HTR-8/SVneo (cell line): ENCODE data around the gene RBMY1D.
"Not testable (repeated sequence)": the region's sequence is repeated elsewhere in the genome, so short reads cannot be mapped to it uniquely, and the experiment has no call there.

ENCODE experiments used
- DNase-seq: peaks from one replicate; pipeline ENCODE4 v3.0.0; 2011; ENCODE audit warnings: low spot score, mixed read lengths; ENCODE audit not compliant: insufficient read length
- FAIRE-seq: peaks from 2 replicates; lab custom pipeline; 2011; peaks lifted over from hg19 to GRCh38; lab: Jason Lieb, UNC

RBMY1D gene

GRCh38 chrY:21894426-21894825 lies at the start of gene RBMY1D:
Gene RBMY1D (minus strand): TSS chrY:21894526. CDS start chrY:21892513, 2,013 bp downstream.
- not testable (repeated sequence) for DNase-seq, FAIRE-seq

- not testable (repeated sequence) for FAIRE-seq, DNase-seq
Measured at GRCh38 chrY:21917932-21918331, 23.6 kb upstream of the RBMY1D start, which contains the start of gene RBMY1E. Gene RBMY1E (minus strand): TSS chrY:21918032. CDS start chrY:21916054, 1,978 bp downstream.

- DNase-seq, FAIRE-seq: not testable (repeated sequence)
Measured at GRCh38 chrY:21869407-21870076, 24.8 kb downstream of the RBMY1D start.

GRCh38 chrY:21845481-21845880 lies 48.8 kb downstream of the RBMY1D start:
- no peak for FAIRE-seq

GRCh38 chrY:21842090-21842489 lies 52.2 kb downstream of the RBMY1D start:
- no peak for DNase-seq
- FAIRE-seq, result no peak

More at GRCh38 chrY:21845481-21845880, 48.8 kb downstream of the RBMY1D start:
- DNase-seq, result no peak

- no peak for FAIRE-seq
- no peak for DNase-seq
Measured at GRCh38 chrY:21839489-21839888, 54.8 kb downstream of the RBMY1D start.

GRCh38 chrY:21836343-21836742 lies 58.0 kb downstream of the RBMY1D start:
- no peak for DNase-seq
- no peak for FAIRE-seq

DNA sequence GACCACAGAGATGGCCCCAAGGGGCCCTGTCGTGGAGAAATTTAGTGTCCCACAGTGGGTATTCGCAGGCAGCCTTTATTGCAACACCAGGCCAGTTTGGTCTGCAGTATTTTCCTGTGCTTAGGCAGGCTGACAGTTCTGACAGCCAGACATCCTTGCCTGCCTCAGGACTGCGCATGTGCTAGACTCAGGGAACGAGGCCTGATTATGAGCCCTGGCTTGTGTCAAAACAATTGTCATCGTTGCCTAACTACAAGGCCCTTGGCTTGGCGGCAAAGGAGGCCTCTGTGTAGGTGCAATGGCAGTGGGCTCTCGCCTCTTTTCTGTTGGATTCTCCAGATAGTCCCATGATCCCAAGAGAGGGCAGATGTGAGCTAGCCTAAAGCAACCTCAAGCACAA lies 59.3 kb downstream of the RBMY1D start:
- FAIRE-seq (no peak), DNase-seq (no peak)
